ENCODE measurements around the gene RAD21L1. TPM values are rescaled to one million over a fixed set of nuclear protein-coding genes. Genes with fewer than 3 reads are reported as not detected.
A peak's percentile ranks its signal among the peaks of the same experiment; 100 is the strongest.

Gene RAD21L1
- total RNA-seq, 4 donors from 2014 or later: not detected

DNA sequence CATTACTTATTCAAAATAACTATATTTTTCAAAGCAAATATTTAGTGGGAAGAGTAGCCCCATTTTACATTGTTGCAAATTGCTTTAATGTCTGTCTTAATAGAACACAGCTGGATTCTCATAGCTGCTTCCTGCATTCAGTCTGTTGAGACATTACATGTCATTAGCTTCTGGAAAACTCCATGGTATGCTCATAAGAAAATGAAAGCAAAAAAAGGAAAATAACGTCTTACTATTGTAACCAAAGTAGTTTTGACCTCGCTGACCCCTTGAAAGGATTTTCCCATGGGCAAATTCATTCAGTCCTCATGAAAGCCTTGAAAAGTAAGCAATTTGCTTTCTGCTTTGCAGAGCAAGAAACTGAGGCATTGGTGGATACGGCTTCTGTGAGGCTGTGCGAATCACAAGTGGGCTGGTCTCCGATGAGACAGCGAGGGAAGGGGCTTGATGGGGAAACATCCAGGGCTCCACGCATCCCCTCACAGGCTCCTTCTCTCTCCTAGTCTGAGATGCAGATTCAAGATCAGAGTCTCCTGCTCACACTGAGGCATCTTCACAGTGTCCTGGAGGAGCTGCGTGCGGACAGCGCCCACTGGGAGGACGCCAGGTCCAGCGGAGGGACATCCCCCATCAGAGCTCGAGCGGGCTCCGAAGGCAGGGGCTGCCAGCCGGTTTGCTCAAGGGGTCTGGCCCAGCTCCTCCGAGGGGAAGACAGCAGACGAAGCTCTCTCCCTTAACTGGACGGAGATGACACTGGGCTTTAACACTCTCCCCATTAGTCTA lies 19.3 kb upstream of the RAD21L1 start:
- no peaks in the 10 kb centered on the region for H3K36me3 ChIP-seq
- peak; percentile 57 for DNase-seq (ENCODE audit: extremely low spot score)
- H3K27me3 ChIP-seq: peaks cover 0 to 22% (median 0%) of the 10 kb centered on the region in 4 donors
- H3K4me3 ChIP-seq: no peak overlapping the region
- H3K27ac ChIP-seq (replicated peaks in 1 of 4): no peak overlapping the region
- intact Hi-C loops (cut with DNase I): no loop called here
- H3K9me3 ChIP-seq: no peaks in the 10 kb centered on the region
- WGBS: 72% methylated on average over 16 of the region's 19 CpGs
- TF ChIP-seq POLR2A (IDR thresholded peaks at IDR 0.05; ENCODE audit: low read depth) (no peak), EP300 (IDR thresholded peaks at IDR 0.05) (no peak), POLR2AphosphoS5 (IDR thresholded peaks at IDR 0.05) (no peak)
- TF ChIP-seq, protein P1, sequence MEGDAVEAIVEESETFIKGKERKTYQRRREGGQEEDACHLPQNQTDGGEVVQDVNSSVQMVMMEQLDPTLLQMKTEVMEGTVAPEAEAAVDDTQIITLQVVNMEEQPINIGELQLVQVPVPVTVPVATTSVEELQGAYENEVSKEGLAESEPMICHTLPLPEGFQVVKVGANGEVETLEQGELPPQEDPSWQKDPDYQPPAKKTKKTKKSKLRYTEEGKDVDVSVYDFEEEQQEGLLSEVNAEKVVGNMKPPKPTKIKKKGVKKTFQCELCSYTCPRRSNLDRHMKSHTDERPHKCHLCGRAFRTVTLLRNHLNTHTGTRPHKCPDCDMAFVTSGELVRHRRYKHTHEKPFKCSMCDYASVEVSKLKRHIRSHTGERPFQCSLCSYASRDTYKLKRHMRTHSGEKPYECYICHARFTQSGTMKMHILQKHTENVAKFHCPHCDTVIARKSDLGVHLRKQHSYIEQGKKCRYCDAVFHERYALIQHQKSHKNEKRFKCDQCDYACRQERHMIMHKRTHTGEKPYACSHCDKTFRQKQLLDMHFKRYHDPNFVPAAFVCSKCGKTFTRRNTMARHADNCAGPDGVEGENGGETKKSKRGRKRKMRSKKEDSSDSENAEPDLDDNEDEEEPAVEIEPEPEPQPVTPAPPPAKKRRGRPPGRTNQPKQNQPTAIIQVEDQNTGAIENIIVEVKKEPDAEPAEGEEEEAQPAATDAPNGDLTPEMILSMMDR (IDR thresholded peaks at IDR 0.05): no peak
- H3K4me1 ChIP-seq: no peaks in the 10 kb centered on the region

DNA sequence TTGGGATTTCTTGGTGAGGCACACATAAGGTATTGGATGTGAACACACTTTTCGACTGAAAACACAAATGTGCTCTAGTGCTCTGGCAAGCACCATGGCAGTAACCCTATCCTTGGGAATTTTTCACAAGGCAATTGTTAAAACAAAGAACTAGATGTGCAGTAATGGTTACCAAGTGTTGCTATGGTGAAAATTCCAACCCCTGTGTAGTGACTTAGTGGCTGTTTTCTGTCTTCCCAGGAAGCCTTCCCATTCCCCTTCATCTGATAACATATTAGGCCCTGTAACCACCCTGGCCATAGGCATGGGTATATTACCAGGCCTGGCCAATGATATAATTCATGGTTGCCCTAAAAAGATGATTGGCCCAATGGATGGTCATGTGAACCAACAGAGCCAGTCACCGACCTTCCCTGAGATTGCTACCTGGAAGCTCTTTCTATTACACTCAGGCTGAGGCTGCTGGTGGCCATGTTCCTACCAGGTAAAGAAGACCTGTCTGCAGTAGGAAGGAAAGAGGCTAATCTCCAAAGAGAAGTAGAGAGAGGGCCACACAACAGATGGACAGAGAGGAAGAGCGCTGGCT lies 18.5 kb upstream of the RAD21L1 start:
- peak; percentile 55 for DNase-seq (ENCODE audit: extremely low spot score)
- intact Hi-C loops (cut with DNase I): no loop called here
- Histone ChIP-seq H3K4me1 (peaks cover 0 to under 1% (median 0%) of the 10 kb centered on the region in 4 donors), H3K4me3 (no peak overlapping the region), H3K27ac (replicated peaks in 1 of 4) (no peak overlapping the region), H3K27me3 (peaks cover 0 to 30% (median 0%) of the 10 kb centered on the region in 4 donors), H3K36me3 (no peaks in the 10 kb centered on the region), H3K9me3 (no peaks in the 10 kb centered on the region)
- 95% methylated on average over 3 of the region's 3 CpGs for WGBS
- TF ChIP-seq POLR2A (IDR thresholded peaks at IDR 0.05; ENCODE audit: low read depth): no peak
- TF ChIP-seq, protein P1 (IDR thresholded peaks at IDR 0.05): no peak
- TF ChIP-seq EP300 (IDR thresholded peaks at IDR 0.05): no peak
- TF ChIP-seq POLR2AphosphoS5 (IDR thresholded peaks at IDR 0.05): no peak

DNA sequence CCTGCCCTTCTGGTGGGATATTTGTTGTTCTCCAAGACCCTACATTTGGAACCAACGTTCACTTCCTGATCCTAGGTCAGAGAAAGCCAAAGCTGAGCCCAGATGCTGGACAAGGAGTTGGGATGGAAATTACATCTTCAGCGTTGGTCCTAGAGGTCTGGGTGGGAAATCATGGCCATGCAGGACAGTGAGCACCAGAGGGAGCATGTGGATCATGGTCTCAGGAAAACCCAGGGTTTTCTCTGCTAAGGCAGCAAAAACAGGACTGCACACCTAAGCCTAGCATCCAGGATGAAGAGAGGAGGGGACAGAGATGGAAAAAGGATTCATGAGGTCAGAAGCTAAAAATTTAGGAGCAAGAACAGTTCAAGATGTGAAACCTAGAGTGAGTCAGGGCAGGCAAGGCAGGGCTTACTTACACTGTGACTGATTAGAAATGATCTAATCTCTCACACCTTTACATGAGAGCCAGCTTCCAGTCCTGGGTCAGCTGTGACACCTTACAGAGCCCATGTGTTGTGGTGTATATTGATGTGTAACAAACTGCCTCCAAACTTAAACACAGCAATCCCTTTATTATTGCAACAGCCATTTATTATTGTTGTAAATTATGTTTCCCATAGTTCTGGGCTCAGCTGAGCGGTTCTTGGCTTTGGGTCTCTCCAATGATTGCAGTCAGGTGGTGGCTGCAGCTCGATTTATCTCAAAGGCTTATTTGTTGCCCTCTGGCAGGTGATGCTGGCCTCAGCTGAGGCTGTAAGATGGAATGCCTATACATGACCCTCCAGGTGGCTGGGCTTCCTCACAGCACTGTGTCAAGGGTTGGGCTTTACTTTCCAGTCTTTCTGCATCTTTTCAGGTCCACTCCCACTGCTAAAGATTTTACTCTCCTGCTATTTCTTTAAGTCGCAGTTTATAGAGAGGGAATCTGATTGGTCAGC lies 16.1 kb upstream of the RAD21L1 start:
- Histone ChIP-seq H3K36me3 (no peaks in the 10 kb centered on the region), H3K4me3 (no peak overlapping the region), H3K9me3 (no peaks in the 10 kb centered on the region), H3K27ac (replicated peaks in 1 of 4) (no peak overlapping the region), H3K27me3 (peaks cover 0 to 35% (median 0%) of the 10 kb centered on the region in 4 donors), H3K4me1 (peaks cover 0 to 9% (median 3%) of the 10 kb centered on the region in 4 donors)
- WGBS: 50% methylated on average over 5 of the region's 5 CpGs
- no peak for DNase-seq (ENCODE audit: extremely low spot score)
- intact Hi-C loops (cut with DNase I): loop anchor here (5.0 to 10.0 kb wide), 3 partner anchors 92 to 392 kb away; partner anchors contain the start of gene PSMF1
- TF ChIP-seq POLR2A (IDR thresholded peaks at IDR 0.05; ENCODE audit: low read depth) (no peak), POLR2AphosphoS5 (IDR thresholded peaks at IDR 0.05) (no peak), EP300 (IDR thresholded peaks at IDR 0.05) (no peak)
- TF ChIP-seq, protein P1 (IDR thresholded peaks at IDR 0.05): no peak

DNA sequence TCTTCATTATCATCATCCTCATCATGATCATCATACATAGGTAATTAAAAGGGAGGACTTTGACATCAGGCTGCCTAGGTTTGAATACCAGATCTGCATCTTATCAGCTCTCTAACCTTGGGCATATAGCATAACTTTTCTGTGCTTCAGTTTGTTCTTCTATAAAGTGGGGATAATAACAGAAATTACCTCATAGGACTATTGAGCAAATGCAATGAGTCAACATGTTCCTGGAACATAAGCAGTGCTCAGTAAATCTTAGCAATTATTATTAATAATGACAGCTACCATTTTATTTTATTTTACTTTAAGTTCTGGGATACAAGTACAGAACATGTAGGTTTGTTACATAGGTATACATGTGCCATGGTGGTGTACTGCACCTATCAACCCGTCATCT lies 15.3 kb upstream of the RAD21L1 start:
- Histone ChIP-seq H3K4me1 (peaks cover 0 to 9% (median 3%) of the 10 kb centered on the region in 4 donors), H3K36me3 (no peaks in the 10 kb centered on the region), H3K4me3 (no peak overlapping the region), H3K27ac (replicated peaks in 1 of 4) (no peak overlapping the region), H3K9me3 (no peaks in the 10 kb centered on the region), H3K27me3 (peaks cover 0 to 41% (median 0%) of the 10 kb centered on the region in 4 donors)
- 95% methylated on average over 1 of the region's 1 CpG for WGBS
- intact Hi-C loops (cut with DNase I): loop anchor here (5.0 to 10.0 kb wide), 3 partner anchors 93 to 393 kb away; partner anchors contain the start of gene PSMF1
- no peak for TF ChIP-seq POLR2AphosphoS5 (IDR thresholded peaks at IDR 0.05)
- DNase-seq (ENCODE audit: extremely low spot score): no peak

Measured in esophagus muscularis mucosa (tissue), 4 donors.